ENCODE data around the gene KCTD5. TPM values are rescaled to one million over a fixed set of nuclear protein-coding genes. Genes with fewer than 3 reads are reported as not detected.
A peak's percentile ranks its signal among the peaks of the same experiment; 100 is the strongest.

KCTD5 gene, protein sequence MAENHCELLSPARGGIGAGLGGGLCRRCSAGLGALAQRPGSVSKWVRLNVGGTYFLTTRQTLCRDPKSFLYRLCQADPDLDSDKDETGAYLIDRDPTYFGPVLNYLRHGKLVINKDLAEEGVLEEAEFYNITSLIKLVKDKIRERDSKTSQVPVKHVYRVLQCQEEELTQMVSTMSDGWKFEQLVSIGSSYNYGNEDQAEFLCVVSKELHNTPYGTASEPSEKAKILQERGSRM
- total RNA-seq (2021) = 24.8 to 27.8 TPM (median 27.2 TPM) in 3 replicates
- percentile 61 among the genes with signal in this experiment for Bru-seq, nascent RNA
- long read RNA-seq, experiment 1, transcript KCTD5-201 (6 exons, 2,482 nt) = major isoform, 231 of 244 reads
- long read RNA-seq, experiment 1, partial matches to known transcripts = 12 of 244 reads
- long read RNA-seq, experiment 1, other reads (novel, unspliced or antisense) = 1 of 244 reads
- long read RNA-seq, experiment 2, transcript KCTD5-201 (6 exons, 2,482 nt) = major isoform, 35 of 47 reads
- long read RNA-seq, experiment 2, partial matches to known transcripts = 4 of 47 reads
- long read RNA-seq, experiment 2, other reads (novel, unspliced or antisense) = 8 of 47 reads
- long read RNA-seq, experiment 3, partial matches to known transcripts = 2 of 4 reads
- long read RNA-seq, experiment 3, other reads (novel, unspliced or antisense) = 0 of 4 reads

DNA sequence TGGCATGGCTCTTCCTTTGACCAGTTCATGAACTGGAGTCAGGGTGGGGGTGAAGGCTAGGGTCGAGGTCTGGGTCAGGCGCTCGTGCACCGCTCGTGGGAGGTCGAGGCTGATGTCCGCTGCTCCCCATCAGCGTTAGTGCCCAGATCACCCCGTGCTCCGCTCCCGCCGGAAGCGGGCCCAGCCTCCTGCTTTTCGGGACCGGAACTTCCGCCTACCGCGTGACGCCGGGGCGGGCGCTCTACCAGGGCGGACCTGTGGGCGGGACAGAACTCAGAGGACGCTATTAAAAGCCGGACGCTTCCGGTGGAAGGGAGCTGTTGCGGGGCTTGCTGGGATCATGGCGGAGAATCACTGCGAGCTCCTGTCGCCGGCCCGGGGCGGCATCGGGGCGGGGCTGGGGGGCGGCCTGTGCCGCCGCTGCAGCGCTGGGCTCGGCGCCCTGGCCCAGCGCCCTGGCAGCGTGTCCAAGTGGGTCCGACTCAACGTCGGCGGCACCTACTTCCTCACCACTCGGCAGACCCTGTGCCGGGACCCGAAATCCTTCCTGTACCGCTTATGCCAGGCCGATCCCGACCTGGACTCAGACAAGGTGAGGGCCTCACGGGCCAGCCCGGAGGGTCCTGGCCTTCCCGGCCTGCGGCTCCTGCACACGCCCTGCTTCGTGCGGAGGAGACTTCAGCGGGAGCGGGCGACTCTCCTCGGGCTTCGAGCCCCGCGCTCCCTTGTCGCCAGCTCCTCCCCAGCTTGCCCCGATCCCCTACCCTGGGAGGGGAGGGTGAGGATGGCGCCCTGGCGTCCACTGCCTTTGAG, at the start of gene KCTD5:
KCTD5 (plus strand) TSS at position 315 of the 813 bp plus-strand sequence; CDS start at position 341, 26 bp downstream.
- peak within 1 kb of the TSS; percentile 91 for H3K4me3 Mint-ChIP-seq
- H3K4me1 Mint-ChIP-seq = peaks cover 8% of the 10 kb centered on the region
- POLR2A ChIA-PET = interaction anchor here (0.7 to 1.7 kb wide), 7 partner anchors 9 to 157 kb away, joined by 3 to 6 read pairs (median 3); partner anchors contain the start of gene SRRM2
- peak; percentile 94 for ATAC-seq
- CTCF ChIA-PET = interaction anchor here (0.6 to 1.0 kb wide), 3 partner anchors 10 to 252 kb away, joined by 3 to 12 read pairs (median 3); no protein-coding TSS in a partner anchor
- H3K27me3 Mint-ChIP-seq (ENCODE audit: low read depth) = no peaks in the 10 kb centered on the region; the same call in 1 of the 2 replicates
- DNase-seq (ENCODE audit: low spot score) = peak; percentile 95
- 0 out of 2 replicates have a peak, but pooled peaks cover 3% of the 10 kb centered on the region for H3K9me3 Mint-ChIP-seq
- peaks cover 6% of the 10 kb centered on the region; the same call in 1 of the 2 replicates for H3K36me3 Mint-ChIP-seq
- H3K27ac Mint-ChIP-seq = peak within 1 kb of the TSS; percentile 97
- 0 out of 2 replicates have a peak, but pooled peaks have one; percentile 55 for TF ChIP-seq SMAD4 (CRISPR knock-in tag; IDR thresholded peaks at IDR 0.05)
- TF ChIP-seq, protein P1, sequence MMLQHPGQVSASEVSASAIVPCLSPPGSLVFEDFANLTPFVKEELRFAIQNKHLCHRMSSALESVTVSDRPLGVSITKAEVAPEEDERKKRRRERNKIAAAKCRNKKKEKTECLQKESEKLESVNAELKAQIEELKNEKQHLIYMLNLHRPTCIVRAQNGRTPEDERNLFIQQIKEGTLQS (CRISPR knock-in tag; conservative IDR thresholded peaks at IDR 0.05) = no peak
- no peak; the same call in 1 of the 2 replicates for TF ChIP-seq JUN (CRISPR knock-in tag; IDR thresholded peaks at IDR 0.05)
- TF ChIP-seq, protein P2, sequence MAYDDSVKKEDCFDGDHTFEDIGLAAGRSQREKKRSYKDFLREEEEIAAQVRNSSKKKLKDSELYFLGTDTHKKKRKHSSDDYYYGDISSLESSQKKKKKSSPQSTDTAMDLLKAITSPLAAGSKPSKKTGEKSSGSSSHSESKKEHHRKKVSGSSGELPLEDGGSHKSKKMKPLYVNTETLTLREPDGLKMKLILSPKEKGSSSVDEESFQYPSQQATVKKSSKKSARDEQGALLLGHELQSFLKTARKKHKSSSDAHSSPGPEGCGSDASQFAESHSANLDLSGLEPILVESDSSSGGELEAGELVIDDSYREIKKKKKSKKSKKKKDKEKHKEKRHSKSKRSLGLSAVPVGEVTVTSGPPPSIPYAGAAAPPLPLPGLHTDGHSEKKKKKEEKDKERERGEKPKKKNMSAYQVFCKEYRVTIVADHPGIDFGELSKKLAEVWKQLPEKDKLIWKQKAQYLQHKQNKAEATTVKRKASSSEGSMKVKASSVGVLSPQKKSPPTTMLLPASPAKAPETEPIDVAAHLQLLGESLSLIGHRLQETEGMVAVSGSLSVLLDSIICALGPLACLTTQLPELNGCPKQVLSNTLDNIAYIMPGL (CRISPR knock-in tag; IDR thresholded peaks at IDR 0.05) = peak; percentile 75
- TF ChIP-seq, protein P3, sequence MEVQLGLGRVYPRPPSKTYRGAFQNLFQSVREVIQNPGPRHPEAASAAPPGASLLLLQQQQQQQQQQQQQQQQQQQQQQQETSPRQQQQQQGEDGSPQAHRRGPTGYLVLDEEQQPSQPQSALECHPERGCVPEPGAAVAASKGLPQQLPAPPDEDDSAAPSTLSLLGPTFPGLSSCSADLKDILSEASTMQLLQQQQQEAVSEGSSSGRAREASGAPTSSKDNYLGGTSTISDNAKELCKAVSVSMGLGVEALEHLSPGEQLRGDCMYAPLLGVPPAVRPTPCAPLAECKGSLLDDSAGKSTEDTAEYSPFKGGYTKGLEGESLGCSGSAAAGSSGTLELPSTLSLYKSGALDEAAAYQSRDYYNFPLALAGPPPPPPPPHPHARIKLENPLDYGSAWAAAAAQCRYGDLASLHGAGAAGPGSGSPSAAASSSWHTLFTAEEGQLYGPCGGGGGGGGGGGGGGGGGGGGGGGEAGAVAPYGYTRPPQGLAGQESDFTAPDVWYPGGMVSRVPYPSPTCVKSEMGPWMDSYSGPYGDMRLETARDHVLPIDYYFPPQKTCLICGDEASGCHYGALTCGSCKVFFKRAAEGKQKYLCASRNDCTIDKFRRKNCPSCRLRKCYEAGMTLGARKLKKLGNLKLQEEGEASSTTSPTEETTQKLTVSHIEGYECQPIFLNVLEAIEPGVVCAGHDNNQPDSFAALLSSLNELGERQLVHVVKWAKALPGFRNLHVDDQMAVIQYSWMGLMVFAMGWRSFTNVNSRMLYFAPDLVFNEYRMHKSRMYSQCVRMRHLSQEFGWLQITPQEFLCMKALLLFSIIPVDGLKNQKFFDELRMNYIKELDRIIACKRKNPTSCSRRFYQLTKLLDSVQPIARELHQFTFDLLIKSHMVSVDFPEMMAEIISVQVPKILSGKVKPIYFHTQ (CRISPR knock-in tag; IDR thresholded peaks at IDR 0.05) = no peak
- TF ChIP-seq FOXK1 (CRISPR knock-in tag; IDR thresholded peaks at IDR 0.05) = peak; percentile 98
- TF ChIP-seq NR2C2 (CRISPR knock-in tag; IDR thresholded peaks at IDR 0.05) = peak; percentile 74
- no peak; the same call in 1 of the 2 replicates for TF ChIP-seq IRF2 (CRISPR knock-in tag; IDR thresholded peaks at IDR 0.05; ENCODE audit: borderline replicate concordance, low read depth)
- no peak for TF ChIP-seq GRHL2 (CRISPR knock-in tag; IDR thresholded peaks at IDR 0.05; ENCODE audit: insufficient replicate concordance, severe bottlenecking)
- TF ChIP-seq TP53 (CRISPR knock-in tag; IDR thresholded peaks at IDR 0.05) = peak; percentile 90; the same call in 1 of the 2 replicates
- TF ChIP-seq, protein P4, sequence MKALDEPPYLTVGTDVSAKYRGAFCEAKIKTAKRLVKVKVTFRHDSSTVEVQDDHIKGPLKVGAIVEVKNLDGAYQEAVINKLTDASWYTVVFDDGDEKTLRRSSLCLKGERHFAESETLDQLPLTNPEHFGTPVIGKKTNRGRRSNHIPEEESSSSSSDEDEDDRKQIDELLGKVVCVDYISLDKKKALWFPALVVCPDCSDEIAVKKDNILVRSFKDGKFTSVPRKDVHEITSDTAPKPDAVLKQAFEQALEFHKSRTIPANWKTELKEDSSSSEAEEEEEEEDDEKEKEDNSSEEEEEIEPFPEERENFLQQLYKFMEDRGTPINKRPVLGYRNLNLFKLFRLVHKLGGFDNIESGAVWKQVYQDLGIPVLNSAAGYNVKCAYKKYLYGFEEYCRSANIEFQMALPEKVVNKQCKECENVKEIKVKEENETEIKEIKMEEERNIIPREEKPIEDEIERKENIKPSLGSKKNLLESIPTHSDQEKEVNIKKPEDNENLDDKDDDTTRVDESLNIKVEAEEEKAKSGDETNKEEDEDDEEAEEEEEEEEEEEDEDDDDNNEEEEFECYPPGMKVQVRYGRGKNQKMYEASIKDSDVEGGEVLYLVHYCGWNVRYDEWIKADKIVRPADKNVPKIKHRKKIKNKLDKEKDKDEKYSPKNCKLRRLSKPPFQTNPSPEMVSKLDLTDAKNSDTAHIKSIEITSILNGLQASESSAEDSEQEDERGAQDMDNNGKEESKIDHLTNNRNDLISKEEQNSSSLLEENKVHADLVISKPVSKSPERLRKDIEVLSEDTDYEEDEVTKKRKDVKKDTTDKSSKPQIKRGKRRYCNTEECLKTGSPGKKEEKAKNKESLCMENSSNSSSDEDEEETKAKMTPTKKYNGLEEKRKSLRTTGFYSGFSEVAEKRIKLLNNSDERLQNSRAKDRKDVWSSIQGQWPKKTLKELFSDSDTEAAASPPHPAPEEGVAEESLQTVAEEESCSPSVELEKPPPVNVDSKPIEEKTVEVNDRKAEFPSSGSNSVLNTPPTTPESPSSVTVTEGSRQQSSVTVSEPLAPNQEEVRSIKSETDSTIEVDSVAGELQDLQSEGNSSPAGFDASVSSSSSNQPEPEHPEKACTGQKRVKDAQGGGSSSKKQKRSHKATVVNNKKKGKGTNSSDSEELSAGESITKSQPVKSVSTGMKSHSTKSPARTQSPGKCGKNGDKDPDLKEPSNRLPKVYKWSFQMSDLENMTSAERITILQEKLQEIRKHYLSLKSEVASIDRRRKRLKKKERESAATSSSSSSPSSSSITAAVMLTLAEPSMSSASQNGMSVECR (CRISPR knock-in tag; IDR thresholded peaks at IDR 0.05; ENCODE audit: borderline replicate concordance) = peak; percentile 50; the same call in 1 of the 2 replicates
- TF ChIP-seq RELA (CRISPR knock-in tag; IDR thresholded peaks at IDR 0.05; ENCODE audit: borderline replicate concordance) = peak; percentile 94
- TF ChIP-seq ZNF121 (CRISPR knock-in tag; IDR thresholded peaks at IDR 0.05) = no peak
- TF ChIP-seq, protein P5, sequence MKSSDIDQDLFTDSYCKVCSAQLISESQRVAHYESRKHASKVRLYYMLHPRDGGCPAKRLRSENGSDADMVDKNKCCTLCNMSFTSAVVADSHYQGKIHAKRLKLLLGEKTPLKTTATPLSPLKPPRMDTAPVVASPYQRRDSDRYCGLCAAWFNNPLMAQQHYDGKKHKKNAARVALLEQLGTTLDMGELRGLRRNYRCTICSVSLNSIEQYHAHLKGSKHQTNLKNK (CRISPR knock-in tag; IDR thresholded peaks at IDR 0.05) = no peak
- no peak for TF ChIP-seq NFYB (CRISPR knock-in tag; conservative IDR thresholded peaks at IDR 0.05; ENCODE audit: low read depth)
- TF ChIP-seq, protein P6, sequence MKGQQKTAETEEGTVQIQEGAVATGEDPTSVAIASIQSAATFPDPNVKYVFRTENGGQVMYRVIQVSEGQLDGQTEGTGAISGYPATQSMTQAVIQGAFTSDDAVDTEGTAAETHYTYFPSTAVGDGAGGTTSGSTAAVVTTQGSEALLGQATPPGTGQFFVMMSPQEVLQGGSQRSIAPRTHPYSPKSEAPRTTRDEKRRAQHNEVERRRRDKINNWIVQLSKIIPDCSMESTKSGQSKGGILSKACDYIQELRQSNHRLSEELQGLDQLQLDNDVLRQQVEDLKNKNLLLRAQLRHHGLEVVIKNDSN (CRISPR knock-in tag; IDR thresholded peaks at IDR 0.05) = peak; percentile 92
- no peak for TF ChIP-seq GTF2I (CRISPR knock-in tag; conservative IDR thresholded peaks at IDR 0.05)
- 0 out of 2 replicates have a peak, but pooled peaks have one; percentile 92 for TF ChIP-seq KAT7 (CRISPR knock-in tag; IDR thresholded peaks at IDR 0.05; ENCODE audit: borderline replicate concordance)
- TF ChIP-seq, protein P7, sequence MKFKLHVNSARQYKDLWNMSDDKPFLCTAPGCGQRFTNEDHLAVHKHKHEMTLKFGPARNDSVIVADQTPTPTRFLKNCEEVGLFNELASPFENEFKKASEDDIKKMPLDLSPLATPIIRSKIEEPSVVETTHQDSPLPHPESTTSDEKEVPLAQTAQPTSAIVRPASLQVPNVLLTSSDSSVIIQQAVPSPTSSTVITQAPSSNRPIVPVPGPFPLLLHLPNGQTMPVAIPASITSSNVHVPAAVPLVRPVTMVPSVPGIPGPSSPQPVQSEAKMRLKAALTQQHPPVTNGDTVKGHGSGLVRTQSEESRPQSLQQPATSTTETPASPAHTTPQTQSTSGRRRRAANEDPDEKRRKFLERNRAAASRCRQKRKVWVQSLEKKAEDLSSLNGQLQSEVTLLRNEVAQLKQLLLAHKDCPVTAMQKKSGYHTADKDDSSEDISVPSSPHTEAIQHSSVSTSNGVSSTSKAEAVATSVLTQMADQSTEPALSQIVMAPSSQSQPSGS (CRISPR knock-in tag; IDR thresholded peaks at IDR 0.05; ENCODE audit: borderline replicate concordance, low read depth) = peak; percentile 14; the same call in 1 of the 2 replicates
- 0 out of 2 replicates have a peak, but pooled peaks have one; percentile 57 for TF ChIP-seq NR3C1 (CRISPR knock-in tag; conservative IDR thresholded peaks at IDR 0.05; ENCODE audit: low read depth)
- peak; percentile 88 for TF ChIP-seq CREM (CRISPR knock-in tag; IDR thresholded peaks at IDR 0.05)
